NCI-H146 treated with DMSO at 0.1 percent for 48 hours (cell line): Measurements from ENCODE around the gene STAMBPL1.
A peak's percentile ranks its signal among the peaks of the same experiment; 100 is the strongest.
"Not testable (repeated sequence)": the region's sequence is repeated elsewhere in the genome, so short reads cannot be mapped to it uniquely, and the experiment has no call there.

ENCODE experiments used
- DNase-seq: peaks from one replicate; lab custom pipeline; 2025; ENCODE audit not compliant: unreplicated experiment; lab: John Stamatoyannopoulos, UW

Gene STAMBPL1

DNA sequence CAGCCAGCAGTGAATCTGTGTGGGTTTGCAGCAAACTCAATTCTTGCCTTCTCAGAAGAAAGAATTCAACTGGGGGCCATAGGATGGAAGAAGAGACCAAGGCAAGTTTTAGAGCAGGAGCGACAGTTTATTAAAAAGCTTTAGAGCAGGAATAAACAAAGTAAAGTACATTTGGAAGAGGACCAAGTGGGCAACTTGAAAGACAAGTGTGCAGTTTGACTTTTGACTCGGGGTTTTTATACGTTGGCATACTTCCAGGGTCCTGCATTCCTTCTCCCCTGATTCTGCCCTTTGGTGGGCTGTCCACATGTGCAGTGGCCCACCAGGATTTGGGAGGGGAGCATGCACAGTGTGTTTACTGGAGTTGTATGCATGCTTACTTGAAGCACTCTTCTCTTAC lies 25.4 kb upstream of the STAMBPL1 start:
- DNase-seq, result no peak

DNA sequence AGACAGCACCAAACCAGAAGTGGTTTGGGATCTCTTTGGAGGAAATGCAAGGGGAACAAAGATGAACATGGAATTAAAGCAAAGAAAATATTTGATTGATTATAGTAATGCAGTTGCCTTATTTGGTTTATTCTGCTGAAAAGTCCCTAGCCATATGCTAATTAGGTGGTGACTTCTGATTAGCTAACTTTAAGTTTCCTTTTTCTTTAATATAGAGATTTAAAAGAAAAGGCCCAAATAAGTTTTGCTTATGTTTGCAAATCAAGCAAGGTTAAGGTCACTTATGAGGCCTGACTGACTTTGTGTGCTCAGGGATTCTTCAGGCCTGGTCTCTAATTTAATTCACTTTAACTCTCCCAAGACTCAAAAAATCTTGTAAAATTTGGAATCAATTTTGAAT lies 22.2 kb upstream of the STAMBPL1 start:
- no peak for DNase-seq

DNA sequence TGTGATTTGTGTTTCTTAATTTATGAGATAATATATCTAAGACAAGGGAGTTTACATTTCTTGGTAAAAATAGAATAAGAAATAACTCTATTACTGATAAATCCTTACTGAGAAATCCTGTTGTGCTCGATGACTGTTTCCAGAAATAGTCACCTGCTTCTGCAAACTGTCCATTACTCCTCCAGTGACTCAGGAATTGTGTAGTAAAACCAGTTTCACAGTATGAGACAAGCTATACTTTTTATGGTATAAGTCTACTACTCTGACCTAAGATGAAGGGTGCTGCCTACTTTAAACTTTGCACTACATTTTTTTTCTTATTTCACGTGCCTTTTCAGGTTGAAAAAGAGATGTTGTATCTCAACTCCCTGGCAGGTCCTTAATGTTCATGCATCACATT lies 21.6 kb upstream of the STAMBPL1 start:
- no peak for DNase-seq

- DNase-seq, result no peak
Observed at GRCh38 chr10:88861036-88861435, 19.0 kb upstream of the STAMBPL1 start.

- no peak for DNase-seq
Observed at GRCh38 chr10:88865281-88865876, 14.7 kb upstream of the STAMBPL1 start.

DNA sequence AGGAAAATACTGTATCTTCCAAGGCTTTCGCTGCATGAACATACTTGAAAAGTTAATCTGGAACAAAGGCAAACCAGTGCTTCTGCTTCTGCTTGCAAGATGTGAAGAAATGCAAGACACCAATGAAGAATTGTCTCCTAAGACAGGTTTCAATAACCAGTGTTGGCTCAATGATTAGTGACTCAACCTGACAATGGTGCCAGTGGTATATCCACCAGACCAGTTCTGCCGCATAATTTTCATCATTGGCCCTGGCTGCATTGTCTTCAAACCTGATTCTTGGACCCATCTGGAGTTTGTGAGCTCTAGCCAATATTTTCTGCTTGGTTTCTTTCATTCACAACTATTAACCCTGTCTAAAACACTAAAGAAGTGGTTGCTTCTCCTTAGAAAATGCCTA lies 13.6 kb upstream of the STAMBPL1 start:
- DNase-seq, result no peak

GRCh38 chr10:88870089-88870488 lies 10.0 kb upstream of the STAMBPL1 start:
- no peak for DNase-seq

- no peak for DNase-seq
Observed at GRCh38 chr10:88873757-88874156, 6.3 kb upstream of the STAMBPL1 start.

- DNase-seq, result no peak
Observed at GRCh38 chr10:88874281-88874680, 5.8 kb upstream of the STAMBPL1 start.

DNA sequence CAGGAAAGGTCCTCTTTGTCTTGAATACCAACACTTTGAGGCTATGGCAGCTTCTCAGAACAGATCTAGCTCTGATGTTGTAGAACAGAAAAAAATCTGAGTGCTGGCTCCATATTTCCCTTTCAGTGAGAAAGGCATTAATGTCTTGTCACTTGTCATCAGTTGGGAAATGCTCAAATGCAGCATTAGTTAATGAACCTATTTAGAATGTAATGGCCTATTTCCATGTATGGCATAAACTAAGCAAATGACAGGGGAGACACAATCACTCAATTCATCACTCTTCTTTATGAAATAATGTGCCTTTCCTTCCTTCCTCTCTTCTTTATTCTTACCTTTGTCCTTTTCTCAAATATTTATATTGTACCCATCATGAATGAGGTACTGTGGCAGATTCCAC lies 5.0 kb upstream of the STAMBPL1 start:
- no peak for DNase-seq

DNA sequence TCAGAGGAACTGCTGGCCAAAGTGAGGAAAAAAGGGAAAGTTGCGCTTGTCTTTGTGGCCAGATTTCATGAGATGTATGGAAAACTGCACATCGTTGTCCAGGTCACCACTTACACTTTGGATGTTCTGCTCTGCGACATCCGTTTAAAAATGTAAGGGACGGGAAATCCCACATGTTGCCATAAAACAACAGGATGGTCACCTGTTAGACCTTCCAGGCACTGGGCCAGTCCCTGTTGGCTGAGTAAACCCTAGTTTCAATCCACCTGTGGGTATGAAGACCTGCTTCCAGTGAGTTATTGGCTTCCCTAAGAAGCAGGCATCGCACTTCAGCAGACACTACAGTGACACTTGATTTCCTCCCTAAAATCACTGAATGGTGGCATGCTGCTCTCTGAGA lies 2.7 kb upstream of the STAMBPL1 start:
- no peak for DNase-seq

- DNase-seq, result peak; percentile 54
Observed at GRCh38 chr10:88880282-88881076, 434 bp downstream of the STAMBPL1 start.

- DNase-seq, result no peak
Observed at GRCh38 chr10:88881320-88881719, 1.3 kb downstream of the STAMBPL1 start.

- DNase-seq, result no peak
Observed at GRCh38 chr10:88881922-88882645, 2.0 kb downstream of the STAMBPL1 start.

GRCh38 chr10:88882646-88883447 lies 2.8 kb downstream of the STAMBPL1 start:
- not testable (repeated sequence) for DNase-seq

GRCh38 chr10:88883448-88883809 lies 3.4 kb downstream of the STAMBPL1 start:
- no peak for DNase-seq

GRCh38 chr10:88886557-88886956 lies 6.5 kb downstream of the STAMBPL1 start:
- DNase-seq, result no peak

- no peak for DNase-seq
Observed at GRCh38 chr10:88888810-88889445, 8.9 kb downstream of the STAMBPL1 start.

DNA sequence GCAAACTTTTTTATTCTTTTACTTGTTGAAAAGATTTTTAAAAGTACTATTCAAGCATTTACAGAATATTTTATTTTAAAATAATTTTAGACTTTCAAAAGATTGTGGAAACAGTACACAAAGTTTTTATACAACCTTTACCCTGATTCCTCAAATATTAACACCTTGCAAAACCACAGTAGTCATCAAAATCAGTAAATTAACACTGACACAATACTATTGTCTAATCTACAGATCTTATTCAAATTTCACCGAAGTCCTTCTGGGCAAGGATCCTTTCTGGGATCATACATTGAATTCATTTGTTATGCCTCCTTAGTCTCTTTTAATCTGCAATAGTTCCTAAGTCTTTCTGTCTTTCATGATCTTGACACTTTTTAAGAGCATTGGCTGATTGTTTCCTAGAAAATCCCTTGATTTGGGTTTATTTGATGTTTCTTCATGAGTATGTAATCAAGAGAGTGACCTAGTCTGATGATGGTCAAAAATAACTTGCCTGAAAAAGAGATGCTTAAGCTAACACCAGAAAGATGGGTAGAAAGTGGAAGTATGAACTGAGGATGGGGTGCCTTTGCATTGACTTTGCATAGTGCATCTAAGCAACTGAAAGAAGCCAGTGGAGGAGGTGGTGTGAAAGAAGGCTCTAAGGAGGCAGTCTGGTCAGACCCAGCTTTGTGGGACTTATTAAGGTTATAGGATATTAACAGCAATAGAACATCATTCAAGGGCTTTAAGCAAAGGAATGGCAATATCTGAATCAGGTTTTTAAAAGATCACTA lies 9.7 kb downstream of the STAMBPL1 start:
- DNase-seq, result no peak
